Measurements from ENCODE around the gene TDRD7. TPM values are rescaled to one million over a fixed set of nuclear protein-coding genes. Genes with fewer than 3 reads are reported as not detected.
A peak's percentile ranks its signal among the peaks of the same experiment; 100 is the strongest.
"Not testable (repeated sequence)": the region's sequence is repeated elsewhere in the genome, so short reads cannot be mapped to it uniquely, and the experiment has no call there.

Gene TDRD7
- polyA plus RNA-seq, 3 donors: 7.1 to 7.7 (median 7.2) TPM

DNA sequence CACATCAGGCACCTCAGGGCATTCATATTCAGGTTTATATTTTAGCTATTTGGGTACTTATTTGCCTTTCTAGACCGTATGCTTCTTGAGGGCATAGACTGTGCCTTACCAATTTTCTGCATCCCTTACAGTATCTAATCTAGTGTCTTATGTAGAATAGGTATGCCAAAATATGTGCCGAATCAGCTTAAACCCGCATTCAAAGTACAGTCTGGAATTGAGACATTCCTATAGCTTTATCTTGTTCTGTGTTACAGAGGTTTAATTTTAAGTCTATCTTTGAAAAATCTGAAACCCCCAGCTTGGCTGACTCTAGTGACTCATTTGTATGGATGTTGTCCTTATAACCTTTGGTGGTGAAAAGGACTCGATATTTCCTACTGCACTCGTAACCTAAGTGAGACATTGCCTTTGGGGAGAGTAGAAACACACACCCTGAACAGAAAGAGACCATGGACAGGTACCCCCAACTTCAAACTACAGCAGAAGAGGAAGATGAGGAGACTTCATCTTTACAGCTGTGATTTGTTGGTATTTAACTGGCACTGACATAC lies 62.6 kb downstream of the TDRD7 start:
- DNase-seq: no peak

DNA sequence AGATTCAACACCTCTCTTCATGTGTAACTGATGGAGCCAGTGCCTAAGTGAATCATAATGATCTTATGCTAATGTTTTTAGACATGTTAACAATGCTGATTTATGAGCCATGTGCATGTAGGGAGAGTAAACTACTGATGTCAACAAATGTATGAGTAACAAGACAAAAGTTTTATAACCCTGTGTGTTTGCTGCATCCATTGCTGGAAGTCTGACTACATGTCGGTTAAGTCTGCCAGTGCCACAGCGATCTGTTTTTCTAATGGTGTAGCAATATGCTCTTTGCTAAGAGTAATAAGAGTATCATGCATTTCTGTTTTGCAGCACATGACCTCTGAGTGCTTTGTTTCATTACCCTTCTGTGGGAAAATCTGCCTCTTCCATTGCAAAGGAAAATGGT lies 63.2 kb downstream of the TDRD7 start:
- DNase-seq: no peak

DNA sequence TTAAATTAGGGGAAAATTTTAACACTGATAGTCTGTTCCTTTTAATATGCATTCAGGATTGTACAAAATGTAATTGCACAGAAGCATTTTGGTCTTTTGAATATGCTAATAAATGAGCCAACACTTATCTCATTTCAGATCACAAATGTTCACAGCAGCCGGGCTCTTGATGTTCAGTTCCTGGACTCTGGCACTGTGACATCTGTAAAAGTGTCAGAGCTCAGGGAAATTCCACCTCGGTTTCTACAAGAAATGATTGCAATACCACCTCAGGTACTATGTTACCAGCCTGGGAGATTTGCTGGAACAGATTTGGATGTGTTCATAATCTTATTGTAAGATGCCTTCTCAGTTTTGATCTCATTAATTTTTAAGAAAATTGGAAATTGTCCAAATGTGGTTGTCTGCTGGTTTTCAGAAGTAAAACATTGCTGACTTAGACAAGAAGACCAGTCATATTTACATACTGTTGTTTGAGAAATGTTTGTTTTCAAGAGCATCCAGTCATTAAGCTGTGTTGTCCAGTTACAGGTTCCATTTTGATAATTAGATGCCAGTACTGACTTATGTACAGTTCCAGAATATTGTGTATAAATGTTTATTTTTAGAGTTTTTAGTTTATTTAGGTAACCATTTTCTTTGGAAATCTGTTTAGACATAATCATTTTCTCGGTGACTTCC lies 66.5 kb downstream of the TDRD7 start:
- DNase-seq: no peak

DNA sequence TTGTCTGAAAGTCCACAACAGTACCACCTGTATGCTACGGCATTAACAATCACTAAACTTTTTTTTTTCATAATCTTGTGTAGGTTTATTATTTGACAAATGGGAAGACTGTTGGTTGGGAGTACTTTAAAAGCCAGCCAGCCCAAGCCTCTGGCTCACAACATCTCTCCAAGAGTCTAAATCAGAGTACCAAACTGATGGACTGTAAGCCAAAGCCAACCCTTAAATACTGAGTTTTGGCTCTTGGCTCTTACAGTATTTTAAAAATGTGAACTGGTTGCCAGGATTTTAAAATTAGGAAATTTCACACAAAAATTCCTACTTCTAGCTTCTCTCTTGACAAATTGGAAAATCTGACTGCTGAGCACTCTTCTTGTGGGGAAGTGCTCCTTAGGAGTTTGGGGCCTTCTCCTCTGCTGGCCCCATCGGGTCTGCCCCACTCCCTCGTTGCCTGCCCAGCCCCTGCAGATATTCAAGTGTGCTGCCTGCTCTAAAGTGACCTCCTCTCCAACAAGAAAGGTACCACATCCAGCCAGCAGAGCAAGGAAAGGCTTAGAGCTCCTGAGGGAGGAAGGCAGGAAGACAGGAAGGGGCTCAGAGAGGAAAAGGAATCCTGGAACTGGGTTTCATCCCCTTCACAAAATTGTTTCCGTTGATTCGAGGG lies 67.7 kb downstream of the TDRD7 start:
- no peak for DNase-seq

DNA sequence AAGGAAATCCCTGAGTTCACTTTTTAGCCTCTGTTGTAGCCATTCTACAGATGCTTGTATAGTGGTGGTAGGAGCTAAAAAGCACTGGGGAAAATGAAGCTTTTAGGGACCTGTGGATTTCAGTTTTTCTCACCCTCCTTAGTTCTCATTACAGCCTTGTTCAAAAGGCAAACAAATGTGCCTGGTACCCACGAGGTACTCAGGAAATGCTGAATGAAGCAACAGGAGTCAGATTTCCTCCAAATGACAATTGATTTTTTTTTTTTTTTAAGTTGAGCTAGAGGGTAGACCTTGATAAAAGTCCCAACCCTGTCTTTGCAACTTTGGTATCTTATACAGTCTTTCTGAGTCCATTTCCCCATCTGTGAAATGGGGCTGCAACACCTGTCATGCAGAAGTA lies 68.3 kb downstream of the TDRD7 start:
- no peak for DNase-seq

DNA sequence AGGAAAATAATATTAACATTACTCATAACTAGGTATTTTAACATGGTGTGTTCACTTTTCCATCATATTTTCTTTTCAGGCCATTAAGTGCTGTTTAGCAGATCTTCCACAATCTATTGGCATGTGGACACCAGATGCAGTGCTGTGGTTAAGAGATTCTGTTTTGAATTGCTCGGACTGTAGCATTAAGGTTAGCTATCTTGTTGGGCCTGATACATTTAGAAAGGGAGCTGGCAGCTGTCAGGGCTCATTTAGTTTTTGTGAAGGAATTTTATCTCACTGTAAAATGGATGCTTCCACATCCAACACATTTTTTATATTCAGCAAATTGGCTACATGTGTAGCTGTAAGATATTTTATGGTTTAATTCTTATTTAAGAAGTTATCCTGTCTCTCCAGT lies 68.9 kb downstream of the TDRD7 start:
- no peak for DNase-seq

DNA sequence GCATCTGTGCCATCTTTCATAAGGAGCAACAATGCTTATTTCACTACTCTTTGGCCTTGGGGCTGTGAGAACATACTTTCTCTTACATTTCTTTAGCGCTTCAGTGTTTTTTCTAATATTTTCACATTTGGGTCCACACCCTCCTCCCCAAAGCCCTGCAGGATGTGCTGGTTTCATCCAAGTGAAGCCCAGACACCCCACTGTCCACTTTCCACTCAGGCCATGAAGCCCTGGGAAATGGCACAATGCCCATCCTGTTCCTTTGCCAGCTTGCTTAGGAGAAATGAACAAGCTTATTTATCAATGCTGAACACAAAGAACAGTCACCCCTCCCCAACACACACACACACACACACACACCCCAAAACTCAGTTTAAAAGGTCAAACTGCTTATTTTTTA lies 72.2 kb downstream of the TDRD7 start:
- no peak for DNase-seq

DNA sequence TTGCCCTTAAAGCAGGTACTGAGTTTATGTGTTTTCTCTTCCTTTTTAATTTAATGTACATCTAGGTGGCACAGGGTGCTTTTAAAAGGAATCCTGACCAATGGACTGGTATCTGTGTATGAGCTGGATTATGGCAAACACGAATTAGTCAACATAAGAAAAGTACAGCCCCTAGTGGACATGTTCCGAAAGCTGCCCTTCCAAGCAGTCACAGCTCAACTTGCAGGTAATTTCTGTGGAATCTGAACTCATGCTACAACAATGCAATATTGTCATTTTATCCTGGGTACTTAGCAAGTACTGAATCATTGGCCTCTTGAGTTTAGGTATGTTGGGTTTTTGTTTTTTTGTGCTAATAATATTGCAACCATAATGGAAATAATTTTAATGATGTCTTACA lies 75.2 kb downstream of the TDRD7 start:
- DNase-seq: no peak

DNA sequence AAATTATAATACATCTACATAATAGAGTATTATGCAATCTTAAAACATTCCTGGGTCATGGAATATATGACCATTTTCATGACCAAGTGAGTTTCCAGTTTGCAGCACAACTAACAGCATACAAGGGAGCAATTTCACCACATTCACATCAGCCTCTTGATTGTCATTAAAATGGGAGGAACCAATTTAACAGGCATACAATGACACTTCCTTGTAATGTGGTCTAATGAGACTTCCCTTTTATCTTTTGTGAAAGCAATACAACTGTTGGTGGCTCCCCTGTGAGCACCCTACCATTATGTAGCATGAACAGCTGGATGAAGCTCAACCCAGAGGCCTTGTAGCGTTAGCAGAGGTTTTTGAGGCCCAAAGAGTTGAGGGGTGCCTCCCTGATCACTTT lies 76.0 kb downstream of the TDRD7 start:
- no peak for DNase-seq

DNA sequence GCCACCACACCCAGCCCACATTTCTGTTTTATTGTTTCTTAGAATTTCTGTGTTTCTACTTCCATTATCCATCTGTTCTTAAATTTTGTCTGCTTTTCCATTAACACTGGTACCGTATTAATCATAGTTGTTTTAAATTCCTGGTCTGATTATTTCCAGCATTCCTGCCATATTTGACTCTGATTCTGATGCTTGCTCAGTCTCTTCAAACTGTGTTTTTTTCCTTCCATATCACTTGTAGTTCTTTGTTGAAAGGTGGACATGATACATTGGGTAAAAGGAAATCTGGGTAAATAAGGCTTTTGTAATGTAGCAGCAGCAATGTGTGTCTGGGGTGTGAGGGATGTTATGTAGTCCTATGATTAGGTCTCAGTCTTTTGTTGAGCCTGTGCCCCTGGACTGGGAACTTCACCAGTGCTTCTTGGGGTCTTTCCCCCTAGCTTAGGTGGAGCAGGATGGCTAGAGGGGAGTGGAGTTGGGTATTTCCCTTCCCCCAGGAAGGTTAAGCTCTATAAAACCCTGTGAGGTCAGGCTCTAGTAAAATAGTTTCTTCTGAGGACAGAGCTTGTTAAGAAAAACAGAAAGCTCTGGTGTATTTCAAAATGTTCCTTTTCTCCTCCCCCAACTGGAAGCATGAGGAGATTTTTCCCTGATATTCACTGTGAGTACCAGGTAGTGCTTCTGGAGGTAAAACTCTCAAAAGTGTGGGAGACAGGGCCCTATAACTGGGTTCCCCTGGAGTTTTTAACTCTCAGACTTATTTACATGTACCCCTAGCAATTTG lies 79.5 kb downstream of the TDRD7 start:
- DNase-seq: no peak

DNA sequence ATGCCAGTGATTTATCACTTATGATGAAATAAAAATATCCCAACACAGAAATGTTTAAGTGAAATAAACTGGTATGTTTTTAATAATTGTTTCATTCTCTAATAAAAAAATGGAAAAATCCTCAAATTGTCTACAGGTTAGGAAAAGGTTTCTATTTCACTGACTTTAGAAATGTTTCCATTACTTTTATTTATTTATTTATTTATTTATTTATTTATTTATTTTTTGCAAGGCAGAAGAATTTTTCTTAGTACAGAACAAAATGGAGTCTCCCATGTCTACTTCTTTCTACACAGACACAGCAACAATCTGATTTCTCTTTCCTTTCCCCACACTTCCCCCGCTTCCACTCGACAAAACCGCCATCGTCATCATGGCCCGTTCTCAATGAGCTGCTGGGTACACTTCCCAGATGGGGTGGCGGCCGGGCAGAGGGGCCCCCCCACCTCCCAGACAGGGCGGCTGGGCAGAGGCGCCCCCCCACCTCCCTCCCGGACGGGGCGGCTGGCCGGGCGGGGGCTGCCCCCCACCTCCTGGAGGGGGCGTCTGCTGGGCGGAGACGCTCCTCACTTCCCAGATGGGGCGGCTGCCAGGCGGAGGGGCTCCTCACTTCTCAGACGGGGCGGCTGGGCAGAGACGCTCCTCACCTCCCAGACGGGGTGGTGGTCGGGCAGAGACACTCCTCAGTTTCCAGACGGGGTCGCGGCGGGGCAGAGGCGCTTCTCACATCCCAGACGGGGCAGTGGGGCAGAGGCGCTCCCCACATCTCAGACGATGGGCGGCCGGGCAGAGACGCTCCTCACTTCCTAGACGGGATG lies 85.9 kb downstream of the TDRD7 start:
- not testable (repeated sequence) for DNase-seq

DNA sequence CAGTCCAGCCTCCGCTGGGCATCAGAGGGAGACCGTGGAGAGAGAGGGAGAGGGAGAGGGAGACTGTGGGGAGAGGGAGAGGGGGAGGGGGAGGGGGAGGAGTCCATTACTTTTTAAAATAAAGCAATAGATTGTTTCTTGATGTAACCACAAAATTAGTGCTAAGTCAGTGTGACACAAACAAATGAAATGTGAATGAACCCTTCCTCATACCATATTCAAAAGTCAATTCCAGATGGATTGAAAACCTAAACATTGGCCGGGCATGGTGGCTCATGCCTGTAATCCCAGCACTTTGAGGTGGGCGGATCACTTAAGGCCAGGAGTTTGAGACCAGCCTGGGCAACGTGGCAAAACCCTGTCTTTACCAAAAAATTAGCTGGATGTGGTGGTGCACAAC lies 87.0 kb downstream of the TDRD7 start:
- DNase-seq: not testable (repeated sequence)

DNA sequence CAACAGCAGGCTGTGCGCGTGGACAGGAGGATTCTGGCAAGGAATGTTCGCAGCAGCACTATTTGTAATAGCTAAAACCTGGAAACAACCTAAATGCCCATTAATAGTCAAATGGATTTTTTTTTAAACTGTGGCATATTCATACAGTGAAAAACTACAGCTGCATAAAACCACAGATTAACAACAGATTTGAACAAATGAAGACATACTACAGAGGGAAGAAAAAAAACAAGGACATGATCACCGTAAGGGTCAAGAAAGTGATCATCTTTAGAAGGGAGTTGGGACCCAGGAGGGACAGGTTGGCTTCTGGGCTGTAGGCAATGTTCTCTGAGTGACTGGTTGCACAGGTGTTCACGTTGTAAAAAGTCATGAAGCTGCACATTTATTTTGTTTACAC lies 88.4 kb downstream of the TDRD7 start:
- no peak for DNase-seq

DNA sequence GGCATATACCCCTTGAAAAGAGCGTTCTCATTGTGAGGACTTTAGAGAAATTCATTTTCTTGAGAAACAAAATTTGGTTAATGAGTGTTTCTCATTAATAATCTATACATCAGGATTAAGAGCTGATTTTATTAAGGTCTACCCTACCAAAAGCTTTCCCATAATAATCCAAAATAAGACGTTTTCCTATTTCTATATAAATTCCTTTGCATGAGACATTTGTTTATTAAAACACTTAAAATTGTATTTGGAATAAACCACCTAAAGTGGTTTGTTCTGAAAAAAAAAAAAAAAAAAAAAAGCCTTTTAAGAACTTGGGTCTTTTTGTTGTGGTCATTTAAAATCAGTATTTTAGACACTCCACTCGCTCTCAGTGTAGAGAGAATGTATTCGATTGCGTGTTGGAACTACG lies 88.9 kb downstream of the TDRD7 start:
- DNase-seq: no peak

DNA sequence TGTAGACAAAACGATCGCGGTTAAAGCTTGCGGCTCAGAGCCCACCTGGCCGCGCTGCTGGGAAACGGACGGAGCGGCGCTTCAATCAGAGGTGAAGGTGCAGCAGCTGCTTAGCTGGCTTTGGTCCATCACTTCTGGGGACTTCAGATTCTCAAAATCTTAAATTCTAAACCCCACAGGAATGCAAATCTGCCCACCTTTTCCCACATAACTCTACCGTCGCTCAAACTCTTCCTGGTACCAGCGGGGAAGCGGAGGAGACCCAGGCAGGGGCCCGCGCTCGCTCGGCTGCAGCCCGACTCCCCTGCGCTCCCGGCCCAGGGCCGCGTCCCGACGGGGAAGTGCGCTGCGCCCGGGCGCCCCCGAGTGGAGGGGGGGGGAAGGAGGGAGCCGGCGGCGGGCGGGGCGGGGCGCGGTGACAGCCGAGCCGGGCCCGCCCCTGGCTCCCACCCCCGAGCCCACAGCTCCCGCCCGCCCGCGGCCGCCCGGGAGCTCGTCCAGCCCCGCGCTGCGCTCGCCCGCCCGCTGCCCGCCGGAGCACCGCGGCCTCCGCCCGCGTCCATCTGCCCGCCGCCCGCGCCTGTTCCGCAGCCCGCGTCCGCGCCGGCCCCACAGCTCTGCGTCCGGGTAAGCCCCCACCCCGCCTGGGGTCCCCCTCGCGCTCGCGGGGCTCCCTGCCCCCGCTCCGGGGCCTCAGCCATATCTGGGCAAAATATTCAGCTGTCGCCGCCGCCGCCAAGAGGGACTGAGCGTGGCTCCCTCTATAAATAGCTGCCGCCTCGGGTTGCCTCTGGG lies 89.5 kb downstream of the TDRD7 start, which contains the start of gene TMOD1:
Gene TMOD1, plus strand, starts transcription at position 490 of the 795 bp plus-strand sequence. CDS start 22,523 bp downstream, outside the sequence.
- peak; percentile 28 for DNase-seq

DNA sequence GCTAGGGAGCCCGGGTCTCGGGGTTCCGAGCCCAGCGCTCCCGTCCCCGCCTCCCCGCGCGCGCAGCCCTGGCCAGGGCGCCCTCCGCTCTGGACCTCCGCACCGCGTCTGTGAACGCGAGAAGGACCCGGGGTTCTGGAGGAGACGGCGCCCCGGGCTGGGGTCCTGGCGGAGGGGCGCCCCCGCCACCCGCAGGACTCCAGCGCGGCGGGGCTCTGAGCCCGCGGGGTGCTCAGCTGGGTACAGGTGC lies 90.0 kb downstream of the TDRD7 start:
- DNase-seq: no peak

DNA sequence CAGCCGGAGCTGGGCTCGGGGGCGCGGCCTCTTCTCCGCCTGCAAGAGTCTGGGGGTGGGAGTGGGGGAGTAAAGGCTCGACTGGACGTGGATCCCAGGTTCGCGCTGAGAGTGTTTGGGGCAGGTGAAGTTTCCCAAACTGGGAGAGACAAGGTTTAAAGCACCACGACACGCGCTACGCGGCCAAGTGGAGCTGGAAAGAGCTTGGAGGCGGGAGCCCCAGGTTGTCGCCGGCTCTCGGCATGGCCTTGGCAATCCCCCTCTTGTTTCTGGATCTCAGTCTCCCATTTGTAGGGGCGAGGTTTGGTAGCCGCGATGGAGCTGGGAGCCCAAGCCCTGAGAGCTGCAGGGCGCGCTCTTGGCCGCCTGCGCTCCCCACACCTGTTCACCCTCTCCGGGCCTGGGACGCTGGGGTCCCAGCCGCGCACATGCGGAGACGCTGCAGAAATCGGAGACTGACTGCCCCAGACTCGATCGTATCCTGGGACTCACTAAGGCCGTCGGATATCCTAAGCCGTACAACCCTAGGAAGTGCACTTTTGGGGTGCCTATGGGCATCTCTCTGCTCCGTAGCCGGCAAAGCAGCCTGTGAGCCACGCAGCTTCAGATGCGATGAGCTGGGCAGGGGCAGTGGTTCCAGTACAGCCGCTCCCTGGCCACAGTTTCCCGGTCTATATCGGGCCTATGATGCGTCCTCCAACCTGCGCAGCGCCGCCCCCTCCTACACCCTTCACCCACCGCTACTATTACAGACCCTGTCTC lies 90.5 kb downstream of the TDRD7 start:
- DNase-seq: no peak

DNA sequence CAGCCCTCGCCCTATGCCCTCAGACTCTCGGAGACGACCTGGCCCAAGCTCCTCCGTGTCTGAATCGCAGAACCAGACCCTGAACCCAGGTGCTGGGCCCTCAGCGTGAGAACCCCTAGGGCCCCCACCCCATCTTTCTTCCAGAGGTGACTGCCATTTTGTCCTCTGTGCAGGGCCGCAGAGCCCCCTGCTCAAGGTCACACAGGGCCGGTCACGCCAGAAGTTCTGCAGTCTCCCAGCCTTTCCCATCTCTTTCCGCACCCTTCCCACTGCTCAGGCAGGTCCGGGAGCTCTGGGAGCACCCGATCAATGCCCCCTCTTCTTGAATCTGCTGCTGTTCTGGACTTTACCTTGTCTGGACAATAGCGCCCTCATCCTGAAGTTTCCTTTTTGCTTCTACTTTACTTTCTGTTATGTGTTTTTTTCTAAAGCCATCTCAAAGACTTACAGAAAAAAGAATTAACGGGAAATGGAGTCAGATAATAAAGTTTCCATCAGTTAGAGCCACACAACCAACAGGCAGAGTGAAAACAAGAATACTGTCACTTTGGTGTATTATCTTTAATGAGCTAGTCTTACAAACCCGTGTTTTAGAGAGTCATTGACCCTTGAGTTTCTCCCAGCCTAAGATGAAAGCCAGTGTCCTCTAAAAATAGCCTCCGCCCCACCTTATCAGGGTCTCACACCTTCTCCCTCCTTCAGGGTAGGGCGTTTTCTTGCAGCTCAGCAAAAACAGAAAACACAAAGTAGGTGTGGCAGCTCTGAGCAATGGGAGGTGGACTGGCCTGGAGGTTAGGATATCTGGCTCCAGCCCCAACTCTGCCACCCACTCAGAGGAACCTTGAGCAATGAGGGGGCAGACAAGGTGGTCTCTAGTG lies 91.3 kb downstream of the TDRD7 start:
- DNase-seq: no peak

DNA sequence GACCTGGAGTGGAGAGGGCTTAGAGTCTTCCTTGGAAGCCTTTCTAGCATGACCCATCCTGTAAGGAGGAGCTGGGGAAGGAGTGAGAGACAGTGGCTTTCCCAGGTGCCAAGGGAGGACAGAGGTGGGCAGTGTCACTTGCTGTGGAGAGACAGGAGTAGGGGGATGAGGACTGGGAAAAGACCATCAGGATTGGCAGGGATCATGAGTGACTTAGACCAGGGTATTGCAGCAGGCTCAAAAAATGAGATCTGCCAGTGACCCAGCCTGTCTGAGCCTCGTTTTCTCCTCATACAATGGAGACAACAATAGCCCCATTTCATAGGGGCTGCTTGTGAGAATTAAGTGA lies 91.9 kb downstream of the TDRD7 start:
- no peak for DNase-seq

All from renal pelvis (tissue), 4 donors.